Epidermal melanocyte (primary cell): Measurements from ENCODE around the gene MYCBPAP.
"Not testable (repeated sequence)": the region's sequence is repeated elsewhere in the genome, so short reads cannot be mapped to it uniquely, and the experiment has no call there.

Experiments
- DNase-seq: peaks from one replicate; pipeline ENCODE4 v3.0.0; 2011; ENCODE audit warnings: low spot score; ENCODE audit not compliant: insufficient read length

Gene MYCBPAP

GRCh38 chr17:50470426-50470825, 37.8 kb upstream of the MYCBPAP start:
- no peak for DNase-seq

GRCh38 chr17:50471009-50471905, 37.0 kb upstream of the MYCBPAP start:
- DNase-seq = no peak

GRCh38 chr17:50472286-50472685, 36.0 kb upstream of the MYCBPAP start:
- DNase-seq = no peak

- DNase-seq = not testable (repeated sequence)
These were observed 35.5 kb upstream of the MYCBPAP start for GRCh38 chr17:50472761-50473161.

- DNase-seq = no peak
These were observed 34.3 kb upstream of the MYCBPAP start for GRCh38 chr17:50473901-50474300.

GRCh38 chr17:50474523-50474922, 33.7 kb upstream of the MYCBPAP start:
- DNase-seq = no peak

GRCh38 chr17:50475362-50475761, 32.9 kb upstream of the MYCBPAP start:
- no peak for DNase-seq

- not testable (repeated sequence) for DNase-seq
These were observed 32.3 kb upstream of the MYCBPAP start for GRCh38 chr17:50475775-50476544.

- DNase-seq = no peak
These were observed 31.5 kb upstream of the MYCBPAP start for GRCh38 chr17:50476545-50477315.

- DNase-seq = no peak
These were observed 30.3 kb upstream of the MYCBPAP start for GRCh38 chr17:50477976-50478375.

- DNase-seq = peak; percentile 75
These were observed 29.6 kb upstream of the MYCBPAP start, which contains the start of gene RSAD1 for GRCh38 chr17:50478391-50479381. Gene RSAD1 (plus strand): TSS chr17:50478860. CDS start chr17:50478885, 25 bp downstream.

GRCh38 chr17:50479522-50480141, 28.6 kb upstream of the MYCBPAP start:
- no peak for DNase-seq

GRCh38 chr17:50480142-50480764, 28.0 kb upstream of the MYCBPAP start:
- no peak for DNase-seq

- DNase-seq = no peak
These were observed 27.3 kb upstream of the MYCBPAP start for GRCh38 chr17:50480854-50481490.

GRCh38 chr17:50481648-50482047, 26.6 kb upstream of the MYCBPAP start:
- no peak for DNase-seq

- no peak for DNase-seq
These were observed 26.1 kb upstream of the MYCBPAP start for GRCh38 chr17:50482110-50482509.

- DNase-seq = peak; percentile 90
These were observed 25.7 kb upstream of the MYCBPAP start for GRCh38 chr17:50482516-50482915.

GRCh38 chr17:50483266-50483665, 25.0 kb upstream of the MYCBPAP start:
- DNase-seq = no peak
